RWPE1 (cell line): ENCODE measurements around the gene BCR.

Experiments used
- CTCF ChIA-PET: fragments of 350-600 bp; sonication (Branson Sonifier 250); formaldehyde crosslinking; extraction: SDS; loops from one replicate; lab custom pipeline; 2021; lab: Yijun Ruan, JAX
- POLR2A ChIA-PET: fragments of 400-600 bp; formaldehyde crosslinking; extraction: SDS; loops from one replicate; lab custom pipeline; 2020; ENCODE audit warnings: antibody characterized with exemption; ENCODE audit not compliant: low non-redundant PET; lab: Yijun Ruan, JAX
- DNase-seq: peaks from one replicate; pipeline ENCODE4 v3.0.0; 2012; ENCODE audit warnings: low spot score
- H3K27ac ChIP-seq: fragments of 450-650 bp; 2 replicates; pipeline ENCODE4 v1.5.1; 2017
- TF ChIP-seq, protein P1 (sequence below): fragments of 450-650 bp; conservative IDR thresholded peaks from 2 replicates; pipeline ENCODE4 v1.5.1; 2017; ENCODE audit warnings: low read depth, mild to moderate bottlenecking

BCR gene

GRCh38 chr22:23261900-23262450 is 81.7 kb downstream of the BCR start:
- peak overlapping the region; percentile 19; the same call in 1 of the 2 replicates for H3K27ac ChIP-seq
- TF ChIP-seq, protein P1, sequence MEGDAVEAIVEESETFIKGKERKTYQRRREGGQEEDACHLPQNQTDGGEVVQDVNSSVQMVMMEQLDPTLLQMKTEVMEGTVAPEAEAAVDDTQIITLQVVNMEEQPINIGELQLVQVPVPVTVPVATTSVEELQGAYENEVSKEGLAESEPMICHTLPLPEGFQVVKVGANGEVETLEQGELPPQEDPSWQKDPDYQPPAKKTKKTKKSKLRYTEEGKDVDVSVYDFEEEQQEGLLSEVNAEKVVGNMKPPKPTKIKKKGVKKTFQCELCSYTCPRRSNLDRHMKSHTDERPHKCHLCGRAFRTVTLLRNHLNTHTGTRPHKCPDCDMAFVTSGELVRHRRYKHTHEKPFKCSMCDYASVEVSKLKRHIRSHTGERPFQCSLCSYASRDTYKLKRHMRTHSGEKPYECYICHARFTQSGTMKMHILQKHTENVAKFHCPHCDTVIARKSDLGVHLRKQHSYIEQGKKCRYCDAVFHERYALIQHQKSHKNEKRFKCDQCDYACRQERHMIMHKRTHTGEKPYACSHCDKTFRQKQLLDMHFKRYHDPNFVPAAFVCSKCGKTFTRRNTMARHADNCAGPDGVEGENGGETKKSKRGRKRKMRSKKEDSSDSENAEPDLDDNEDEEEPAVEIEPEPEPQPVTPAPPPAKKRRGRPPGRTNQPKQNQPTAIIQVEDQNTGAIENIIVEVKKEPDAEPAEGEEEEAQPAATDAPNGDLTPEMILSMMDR: no peak
- CTCF ChIA-PET: no interaction called here
- POLR2A ChIA-PET: no interaction called here
- no peak for DNase-seq

- DNase-seq: no peak
- CTCF ChIA-PET: no interaction called here
- peak overlapping the region; percentile 23 for H3K27ac ChIP-seq
- TF ChIP-seq, protein P1: no peak
- POLR2A ChIA-PET: no interaction called here
Measured at GRCh38 chr22:23262518-23263332, 82.4 kb downstream of the BCR start.

DNA sequence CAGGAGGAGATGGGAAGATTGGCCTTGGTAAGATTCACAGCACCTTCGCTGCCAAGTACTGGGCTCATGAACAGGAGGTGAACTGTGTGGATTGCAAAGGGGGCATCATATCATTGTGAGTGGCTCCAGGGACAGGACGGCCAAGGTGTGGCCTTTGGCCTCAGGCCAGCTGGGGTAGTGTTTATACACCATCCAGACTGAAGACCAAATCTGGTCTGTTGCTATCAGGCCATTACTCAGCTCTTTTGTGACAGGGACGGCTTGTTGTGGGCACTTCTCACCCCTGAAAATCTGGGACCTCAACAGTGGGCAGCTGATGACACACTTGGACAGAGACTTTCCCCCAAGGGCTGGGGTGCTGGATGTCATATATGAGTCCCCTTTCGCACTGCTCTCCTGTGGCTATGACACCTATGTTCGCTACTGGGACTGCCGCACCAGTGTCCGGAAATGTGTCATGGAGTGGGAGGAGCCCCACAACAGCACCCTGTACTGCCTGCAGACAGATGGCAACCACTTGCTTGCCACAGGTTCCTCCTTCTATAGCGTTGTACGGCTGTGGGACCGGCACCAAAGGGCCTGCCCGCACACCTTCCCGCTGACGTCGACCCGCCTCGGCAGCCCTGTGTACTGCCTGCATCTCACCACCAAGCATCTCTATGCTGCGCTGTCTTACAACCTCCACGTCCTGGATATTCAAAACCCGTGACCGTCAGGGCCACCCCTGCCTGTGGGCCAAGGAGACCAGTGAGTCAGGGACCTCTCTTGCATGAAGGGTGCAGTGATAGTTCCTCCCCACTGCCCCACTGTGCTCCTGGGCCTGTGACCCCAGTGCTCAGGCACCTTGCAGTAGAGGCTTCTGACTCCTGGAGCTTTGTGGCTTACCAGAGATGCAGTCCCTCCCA is 83.6 kb downstream of the BCR start:
- POLR2A ChIA-PET: no interaction called here
- peak overlapping the region; percentile 23 for H3K27ac ChIP-seq
- TF ChIP-seq, protein P1: no peak
- CTCF ChIA-PET: no interaction called here
- no peak for DNase-seq

DNA sequence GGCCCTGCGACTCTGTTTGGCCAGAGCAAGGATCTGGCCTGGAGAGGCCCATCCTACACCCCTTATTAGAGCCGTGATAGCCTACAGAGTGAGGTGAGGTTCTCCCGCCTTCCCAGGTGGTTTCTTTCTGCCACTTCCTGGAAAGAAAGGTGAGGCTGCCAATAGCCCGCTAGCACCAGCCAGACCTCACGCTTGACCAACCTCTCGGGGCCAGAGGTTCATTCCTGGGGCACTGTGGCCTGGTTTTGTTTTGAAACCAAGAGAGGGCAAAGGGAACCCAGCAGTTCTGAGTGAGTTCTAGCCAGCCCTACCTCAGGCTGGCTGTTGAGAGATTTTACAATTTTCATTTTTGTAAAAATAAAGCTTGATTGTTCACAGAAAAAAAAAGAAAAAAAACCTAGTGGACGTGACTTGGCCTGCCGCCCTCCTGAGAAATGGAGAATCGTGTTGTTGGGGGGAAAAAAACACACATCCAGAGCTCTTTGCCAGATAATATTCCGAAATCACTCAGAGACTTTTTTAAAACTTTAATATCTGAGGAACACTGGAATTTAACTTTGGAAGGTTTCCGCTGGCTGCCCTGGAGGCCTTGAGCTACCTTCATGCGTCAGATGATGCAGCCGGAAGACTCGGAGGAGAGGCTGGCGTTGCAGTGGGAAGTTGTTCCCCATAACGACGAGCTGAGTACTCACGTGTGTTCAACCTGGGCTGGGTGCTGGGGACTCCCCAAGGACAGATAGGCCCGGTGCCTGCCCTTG is 84.5 kb downstream of the BCR start:
- POLR2A ChIA-PET: interaction anchor here (0.6 kb wide), 1 partner anchor 84 kb away, joined by 3 read pairs; no protein-coding TSS in a partner anchor
- no peak for DNase-seq
- CTCF ChIA-PET: interaction anchor here (0.6 to 1.4 kb wide), 3 partner anchors 17 to 173 kb away, joined by 3 to 9 read pairs (median 4); no protein-coding TSS in a partner anchor
- H3K27ac ChIP-seq: peak overlapping the region; percentile 23
- TF ChIP-seq, protein P1: no peak

GRCh38 chr22:23265368-23265700 is 85.0 kb downstream of the BCR start:
- peak overlapping the region; percentile 23 for H3K27ac ChIP-seq
- POLR2A ChIA-PET: interaction anchor here (0.6 kb wide), 1 partner anchor 84 kb away, joined by 3 read pairs; no protein-coding TSS in a partner anchor
- no peak for DNase-seq
- CTCF ChIA-PET: interaction anchor here (0.6 to 1.4 kb wide), 3 partner anchors 16 to 172 kb away, joined by 3 to 9 read pairs (median 4); no protein-coding TSS in a partner anchor
- TF ChIP-seq, protein P1: no peak
